OCI-LY3 (cell line): ENCODE data around the gene BICDL2.
A peak's percentile ranks its signal among the peaks of the same experiment; 100 is the strongest.

Experiments used
- H2AFZ ChIP-seq: fragments of 200-600, 300-600 bp; shearing (Covaris generic); 2 replicates; pipeline ENCODE4 v1.6.0; 2014; ENCODE audit warnings: antibody characterized with exemption, low read depth, low read length
- H3K27ac ChIP-seq: fragments of 200-600, 300-600 bp; sonication (generic); 2 replicates; pipeline ENCODE4 v1.5.1; 2014; ENCODE audit warnings: mild to moderate bottlenecking, low read length, moderate library complexity, mixed read lengths
- H3K27me3 ChIP-seq: fragments of 200-600, 300-600 bp; sonication (generic); 2 replicates; pipeline ENCODE4 v1.6.1; 2014; ENCODE audit warnings: low read depth, low read length, mixed read lengths
- H3K36me3 ChIP-seq: fragments of 200-600, 300-600 bp; sonication (generic); replicated peaks from 2 replicates; pipeline ENCODE3; 2014; ENCODE audit warnings: low read depth, low read length, mixed read lengths
- H3K4me1 ChIP-seq: fragments of 300-600, 200-600 bp; sonication (generic); 2 replicates; pipeline ENCODE4 v1.6.1; 2014; ENCODE audit warnings: low read length, mixed read lengths
- H3K4me2 ChIP-seq: fragments of 200-600, 300-600 bp; sonication (generic); 2 replicates; pipeline ENCODE4 v1.6.1; 2014; ENCODE audit warnings: low read length, mixed read lengths
- H3K4me3 ChIP-seq: fragments of 300-600, 200-600 bp; sonication (generic); 2 replicates; pipeline ENCODE4 v1.5.1; 2014; ENCODE audit warnings: antibody characterized with exemption, mild to moderate bottlenecking, low read length, moderate library complexity
- H3K79me2 ChIP-seq: fragments of 300-600, 200-600 bp; shearing (Covaris generic); 2 replicates; pipeline ENCODE4 v1.6.1; 2014; ENCODE audit warnings: mild to moderate bottlenecking, low read length, mixed read lengths
- H3K9ac ChIP-seq: fragments of 300-600, 200-600 bp; shearing (Covaris generic); 2 replicates; pipeline ENCODE4 v1.6.0; 2014; ENCODE audit warnings: mild to moderate bottlenecking, low read length, moderate library complexity
- H3K9me3 ChIP-seq: fragments of 200-600, 300-600 bp; shearing (Covaris generic); 2 replicates; pipeline ENCODE4 v1.6.1; 2014; ENCODE audit warnings: low read length, mixed read lengths; ENCODE audit not compliant: insufficient read depth
- H4K20me1 ChIP-seq: fragments of 200-600, 300-600 bp; sonication (generic); 2 replicates; pipeline ENCODE4 v1.6.1; 2016; ENCODE audit warnings: low read length, mixed read lengths; ENCODE audit not compliant: insufficient read depth
- CTCF ChIP-seq: fragments of 200-600, 300-600 bp; sonication (generic); IDR thresholded peaks from 2 replicates; pipeline ENCODE4 v1.5.1; 2014; ENCODE audit warnings: antibody characterized with exemption, low read length, low read depth
- EZH2phosphoT487 ChIP-seq: fragments of 200-600 bp; shearing (Covaris generic); IDR thresholded peaks from 2 replicates; pipeline ENCODE4 v1.6.1; 2018; ENCODE audit warnings: antibody characterized with exemption, mixed run types, low read depth

The BICDL2 gene

GRCh38 chr16:3038256-3038655 is 1.5 kb upstream of the BICDL2 start:
- Histone ChIP-seq H3K9me3 (no peaks in the 10 kb centered on the region), H3K27ac (no peak overlapping the region), H4K20me1 (no peaks in the 10 kb centered on the region), H3K36me3 (no peaks in the 10 kb centered on the region), H3K27me3 (peaks cover 20% of the 10 kb centered on the region), H3K4me3 (no peak overlapping the region), H3K79me2 (no peaks in the 10 kb centered on the region), H3K4me2 (no peak overlapping the region), H2AFZ (no peak overlapping the region), H3K9ac (no peak overlapping the region), H3K4me1 (peaks cover 6% of the 10 kb centered on the region)
- TF ChIP-seq EZH2phosphoT487 (no peak), CTCF (no peak)

- Histone ChIP-seq H2AFZ (no peak overlapping the region), H3K27me3 (peaks cover 20% of the 10 kb centered on the region), H3K9ac (no peak overlapping the region)
These were observed 595 bp downstream of the BICDL2 start for GRCh38 chr16:3035972-3036725.

GRCh38 chr16:3035289-3035971 is 1.3 kb downstream of the BICDL2 start:
- H3K36me3 ChIP-seq, result no peaks in the 10 kb centered on the region
- 0 out of 2 replicates have a peak overlapping the region, but pooled peaks have one; percentile 41 for H3K4me2 ChIP-seq
- H3K9me3 ChIP-seq, result no peaks in the 10 kb centered on the region
- no peaks in the 10 kb centered on the region for H3K79me2 ChIP-seq
- peaks cover 20% of the 10 kb centered on the region for H3K27me3 ChIP-seq
- no peaks in the 10 kb centered on the region for H4K20me1 ChIP-seq
- H3K4me3 ChIP-seq, result no peak overlapping the region
- TF ChIP-seq EZH2phosphoT487 (no peak), CTCF (no peak)
- no peak overlapping the region for H3K9ac ChIP-seq
- no peak overlapping the region for H3K27ac ChIP-seq
- H2AFZ ChIP-seq, result no peak overlapping the region
- H3K4me1 ChIP-seq, result peaks cover 23% of the 10 kb centered on the region

More at GRCh38 chr16:3035972-3036725, 595 bp downstream of the BICDL2 start:
- no peak for TF ChIP-seq EZH2phosphoT487
- TF ChIP-seq CTCF, result no peak
- no peak overlapping the region for H3K27ac ChIP-seq
- no peaks in the 10 kb centered on the region for H3K36me3 ChIP-seq
- H3K9me3 ChIP-seq, result no peaks in the 10 kb centered on the region
- peaks cover 23% of the 10 kb centered on the region for H3K4me1 ChIP-seq
- no peaks in the 10 kb centered on the region for H3K79me2 ChIP-seq
- H3K4me2 ChIP-seq, result peak overlapping the region; percentile 41
- no peaks in the 10 kb centered on the region for H4K20me1 ChIP-seq
- peak overlapping the region; percentile 51 for H3K4me3 ChIP-seq

GRCh38 chr16:3032624-3033023 is 4.1 kb downstream of the BICDL2 start:
- TF ChIP-seq CTCF (no peak), EZH2phosphoT487 (no peak)
- Histone ChIP-seq H4K20me1 (no peaks in the 10 kb centered on the region), H3K27me3 (peaks cover 20% of the 10 kb centered on the region), H3K79me2 (no peaks in the 10 kb centered on the region), H3K4me1 (peaks cover 21% of the 10 kb centered on the region), H3K9me3 (no peaks in the 10 kb centered on the region), H3K4me3 (peak overlapping the region; percentile 7; the same call in 1 of the 2 replicates), H3K4me2 (peak overlapping the region; percentile 43), H2AFZ (no peak overlapping the region), H3K27ac (no peak overlapping the region), H3K9ac (no peak overlapping the region), H3K36me3 (no peaks in the 10 kb centered on the region)
